Right lobe of liver (tissue), 6 donors: ENCODE data around the gene DVL2. TPM values are rescaled to one million over a fixed set of nuclear protein-coding genes. Genes with fewer than 3 reads are reported as not detected.

Experiments
- ATAC-seq, 4 donors: fragments of 200-7000 bp; cut with Tn5 transposase; one replicate each; pipeline ENCODE4 v1.9.1; 2020; ENCODE audit warnings: mild to moderate bottlenecking in 4 of 4, moderate library complexity in 4 of 4
- DNase-seq, 3 donors: peaks; one replicate each; pipeline ENCODE4 v3.0.0-alpha.2; 2020
- H3K27ac ChIP-seq, 3 donors: fragments of 200-600 bp; one replicate each; pipeline ENCODE4 v1.8.0; 2022
- H3K27me3 ChIP-seq, 2 donors: fragments of 200-600 bp; one replicate each; pipeline ENCODE4 v1.8.0; 2022
- H3K36me3 ChIP-seq, 4 donors: fragments of 200-600 bp; sonication (generic) in 1 of 4; one replicate each; pipeline versions ENCODE4 v1.5.1 to v1.8.0; 2017 to 2022; ENCODE audit warnings: control low read depth in 1 of 4
- H3K4me1 ChIP-seq, 4 donors: fragments of 200-600 bp; sonication (generic) in 1 of 4; one replicate each; pipeline versions ENCODE4 v1.5.1 to v1.8.0; 2017 to 2022; ENCODE audit warnings: control low read depth in 1 of 4
- H3K4me3 ChIP-seq, 3 donors: fragments of 200-600 bp; one replicate each; pipeline ENCODE4 v1.8.0; 2022
- H3K9me3 ChIP-seq, 4 donors: fragments of 200-600 bp; sonication (generic) in 1 of 4; one replicate each; pipeline versions ENCODE4 v1.5.1 to v1.8.0; 2017 to 2022; ENCODE audit warnings: control low read depth in 1 of 4
- CTCF ChIP-seq, 4 donors: fragments of 200-600 bp in 3 of 4; fragments of 450-650 bp in 1 of 4; IDR thresholded peaks; one replicate each; pipeline versions ENCODE4 v1.5.1 to v1.8.0; 2016 to 2022; ENCODE audit warnings: antibody characterized with exemption in 4 of 4, mild to moderate bottlenecking in 2 of 4
- POLR2A ChIP-seq: fragments of 450-650 bp; IDR thresholded peaks from one replicate; pipeline ENCODE4 v1.6.1; 2017; ENCODE audit warnings: antibody characterized with exemption, mild to moderate bottlenecking
- WGBS: methylation state at CpG from one replicate; pipeline ENCODE4 v1.1.6; 2018; ENCODE audit warnings: low coverage, low lambda C conversion rate; ENCODE audit not compliant: insufficient coverage; ENCODE audit errors: missing lambda C conversion rate; 5-methylcytosine and 5-hydroxymethylcytosine counted together
- intact Hi-C, 2 donors: fragments of 100-400 bp; cut with DNase I; formaldehyde crosslinking; loops; one replicate each; pipeline versions ENCODE4 v1.11.2 to v1.14.1; 2022
- total RNA-seq, 6 experiments: library from RNA; depleted of rRNA in 2 of 6; stranded (reverse); fragments of >200 nt in 2 of 6; fragmentation: NEBNext Ultra II Directional in 3 of 6; extraction: Animal tissue kit (Norgen Biotek cat#: 25700) in 3 of 6; gene quantifications; one replicate each; pipeline versions ENCODE4 v1.1.0 to v1.2.4, GENCODE V29; 2016 to 2023
- donor health status: DM: no; HTN: yes; CAD: no.
- donor health status: DM: no; HTN: no; CAD: no.
- donor health status: DM: no; HTN: no; CAD: no.
- donor health status: DM: no; HTN: yes; CAD: no.
- donor health status: DM: no; HTN: yes; CAD: no.

The DVL2 gene
- total RNA-seq, 6 experiments from 2014 or later, result 9.6 to 13.5 (median 12.8) TPM

GRCh38 chr17:7213895-7214299 is 20.4 kb downstream of the DVL2 start:
- no peaks in the 10 kb centered on the region for H3K36me3 ChIP-seq
- no peaks in the 10 kb centered on the region for H3K27me3 ChIP-seq
- H3K27ac ChIP-seq, result no peak overlapping the region
- TF ChIP-seq POLR2A, result no peak
- peak in 3 of 4 donors; percentile 21 to 32 (median 30) for TF ChIP-seq CTCF (IDR thresholded peaks at IDR 0.05)
- intact Hi-C loops, result no loop called here
- peak overlapping the region; percentile 37 to 49 (median 38) for H3K4me3 ChIP-seq
- ATAC-seq (peak; percentile 1 to 29 (median 9)), DNase-seq (peak in 2 of 3 donors; percentile 77 to 81)
- H3K4me1 ChIP-seq, result peaks cover 0 to 9% (median 1%) of the 10 kb centered on the region in 4 donors
- 4% methylated on average over 15 of the region's 15 CpGs for WGBS
- H3K9me3 ChIP-seq, result no peaks in the 10 kb centered on the region

- H3K4me1 ChIP-seq, result peaks cover 0 to 8% (median under 1%) of the 10 kb centered on the region in 4 donors
- no peak overlapping the region for H3K4me3 ChIP-seq
- no peak for TF ChIP-seq CTCF (IDR thresholded peaks at IDR 0.05)
- no peak for TF ChIP-seq POLR2A
- H3K9me3 ChIP-seq, result no peaks in the 10 kb centered on the region
- intact Hi-C loops, result no loop called here
- ATAC-seq (no peak), DNase-seq (no peak)
- no peaks in the 10 kb centered on the region for H3K36me3 ChIP-seq
- no peak overlapping the region for H3K27ac ChIP-seq
- WGBS, result 56% methylated on average over 22 of the region's 37 CpGs
- no peaks in the 10 kb centered on the region for H3K27me3 ChIP-seq
Observed at GRCh38 chr17:7211491-7212273, 22.6 kb downstream of the DVL2 start.

DNA sequence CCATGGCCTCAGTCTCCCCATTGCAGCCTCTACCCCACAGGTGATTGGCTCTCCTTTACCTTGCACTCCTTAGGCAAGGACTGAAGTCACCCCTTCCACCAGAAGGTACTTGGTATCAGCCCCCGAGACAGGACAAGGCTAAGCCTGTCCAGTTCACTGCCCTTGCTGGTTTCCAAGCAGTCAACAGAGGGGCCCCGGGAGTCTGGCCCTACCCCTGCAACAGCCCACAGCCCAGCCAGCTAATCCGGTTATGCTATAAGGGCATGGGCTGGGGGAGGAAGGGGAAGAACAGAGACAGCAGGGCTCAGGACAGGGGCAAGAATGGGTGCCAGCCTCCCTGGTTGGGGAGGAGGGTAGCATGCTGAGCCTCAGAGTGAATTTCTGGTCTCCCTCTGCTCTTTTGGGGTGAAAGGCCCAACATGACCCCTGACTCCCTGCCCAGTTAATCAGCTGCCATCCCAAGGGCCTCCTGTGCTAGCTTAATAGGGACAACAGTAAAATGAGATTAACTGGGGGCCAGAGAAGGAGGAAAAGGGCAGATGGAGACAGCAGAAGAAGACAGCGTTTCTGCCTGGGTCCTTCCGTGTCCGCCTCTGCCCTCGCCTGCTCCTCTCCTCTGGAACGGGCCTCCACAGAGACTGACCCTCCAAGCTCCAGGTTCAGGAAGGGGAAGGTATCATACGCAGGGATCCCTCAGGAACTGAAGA is 25.4 kb downstream of the DVL2 start:
- H3K36me3 ChIP-seq, result no peaks in the 10 kb centered on the region
- H3K4me3 ChIP-seq, result no peak overlapping the region
- 85% methylated on average over 6 of the region's 9 CpGs for WGBS
- H3K9me3 ChIP-seq, result no peaks in the 10 kb centered on the region
- TF ChIP-seq CTCF (IDR thresholded peaks at IDR 0.05) (no peak), POLR2A (no peak)
- H3K27me3 ChIP-seq, result no peaks in the 10 kb centered on the region
- H3K4me1 ChIP-seq, result peaks cover 0 to 8% (median under 1%) of the 10 kb centered on the region in 4 donors
- DNase-seq (no peak), ATAC-seq (no peak)
- H3K27ac ChIP-seq, result no peak overlapping the region
- intact Hi-C loops, result no loop called here

GRCh38 chr17:7208027-7208571 is 26.2 kb downstream of the DVL2 start:
- DNase-seq (peak in 1 of 3 donors; percentile 45), ATAC-seq (no peak)
- Histone ChIP-seq H3K27ac (no peak overlapping the region), H3K9me3 (no peaks in the 10 kb centered on the region), H3K4me3 (no peak overlapping the region), H3K27me3 (no peaks in the 10 kb centered on the region), H3K4me1 (peaks cover 0 to 5% (median 0%) of the 10 kb centered on the region in 4 donors), H3K36me3 (no peaks in the 10 kb centered on the region)
- intact Hi-C loops, result no loop called here
- no peak for TF ChIP-seq CTCF (IDR thresholded peaks at IDR 0.05)
- TF ChIP-seq POLR2A, result no peak
- WGBS, result 45% methylated on average over 2 of the region's 21 CpGs
